ENCODE data around the gene UGT1A7. TPM values are rescaled to one million over a fixed set of nuclear protein-coding genes. Genes with fewer than 3 reads are reported as not detected.

Gene UGT1A7
- polyA plus RNA-seq, 1 experiment = 0.04 TPM

DNA sequence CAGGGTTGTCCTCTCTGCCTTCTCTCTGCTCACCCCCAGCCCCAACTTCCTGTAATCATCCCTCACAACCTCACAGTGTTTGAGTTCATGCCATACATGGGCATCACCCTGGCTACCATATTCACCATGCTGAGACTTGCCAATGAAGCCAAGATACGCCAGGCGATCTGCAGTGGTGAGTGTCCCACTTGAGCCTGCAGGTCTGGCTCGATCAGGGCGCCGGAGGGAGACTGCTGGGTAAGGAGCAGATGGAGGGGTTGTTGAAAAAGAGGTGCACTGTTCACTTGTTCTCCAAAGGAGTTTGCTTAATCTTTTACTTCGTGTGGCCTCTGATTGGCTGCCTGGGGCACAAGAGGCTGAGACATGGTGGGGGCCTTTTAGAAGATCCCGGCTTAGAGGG is 111.0 kb downstream of the UGT1A7 start:
- DNase-seq (ENCODE audit: low read depth, low spot score) = no peak
- peaks cover 6% of the 10 kb centered on the region for H3K27me3 ChIP-seq (ENCODE audit: control insufficient read depth, insufficient read depth, low read length)
- ChIA-PET POLR2A (no interaction called here), CTCF (no interaction called here)
- H3K4me3 ChIP-seq (ENCODE audit: low read depth, low read length) = no peak overlapping the region
- H3K27ac ChIP-seq (ENCODE audit: low read depth, low read length) = no peak overlapping the region
- peaks cover 5% of the 10 kb centered on the region; the same call in 1 of the 2 replicates for H3K9me3 ChIP-seq (ENCODE audit: control insufficient read depth, insufficient read depth, low read length)
- TF ChIP-seq, protein P1, sequence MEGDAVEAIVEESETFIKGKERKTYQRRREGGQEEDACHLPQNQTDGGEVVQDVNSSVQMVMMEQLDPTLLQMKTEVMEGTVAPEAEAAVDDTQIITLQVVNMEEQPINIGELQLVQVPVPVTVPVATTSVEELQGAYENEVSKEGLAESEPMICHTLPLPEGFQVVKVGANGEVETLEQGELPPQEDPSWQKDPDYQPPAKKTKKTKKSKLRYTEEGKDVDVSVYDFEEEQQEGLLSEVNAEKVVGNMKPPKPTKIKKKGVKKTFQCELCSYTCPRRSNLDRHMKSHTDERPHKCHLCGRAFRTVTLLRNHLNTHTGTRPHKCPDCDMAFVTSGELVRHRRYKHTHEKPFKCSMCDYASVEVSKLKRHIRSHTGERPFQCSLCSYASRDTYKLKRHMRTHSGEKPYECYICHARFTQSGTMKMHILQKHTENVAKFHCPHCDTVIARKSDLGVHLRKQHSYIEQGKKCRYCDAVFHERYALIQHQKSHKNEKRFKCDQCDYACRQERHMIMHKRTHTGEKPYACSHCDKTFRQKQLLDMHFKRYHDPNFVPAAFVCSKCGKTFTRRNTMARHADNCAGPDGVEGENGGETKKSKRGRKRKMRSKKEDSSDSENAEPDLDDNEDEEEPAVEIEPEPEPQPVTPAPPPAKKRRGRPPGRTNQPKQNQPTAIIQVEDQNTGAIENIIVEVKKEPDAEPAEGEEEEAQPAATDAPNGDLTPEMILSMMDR (IDR thresholded peaks at IDR 0.05; ENCODE audit: low read depth, low read length) = no peak

DNA sequence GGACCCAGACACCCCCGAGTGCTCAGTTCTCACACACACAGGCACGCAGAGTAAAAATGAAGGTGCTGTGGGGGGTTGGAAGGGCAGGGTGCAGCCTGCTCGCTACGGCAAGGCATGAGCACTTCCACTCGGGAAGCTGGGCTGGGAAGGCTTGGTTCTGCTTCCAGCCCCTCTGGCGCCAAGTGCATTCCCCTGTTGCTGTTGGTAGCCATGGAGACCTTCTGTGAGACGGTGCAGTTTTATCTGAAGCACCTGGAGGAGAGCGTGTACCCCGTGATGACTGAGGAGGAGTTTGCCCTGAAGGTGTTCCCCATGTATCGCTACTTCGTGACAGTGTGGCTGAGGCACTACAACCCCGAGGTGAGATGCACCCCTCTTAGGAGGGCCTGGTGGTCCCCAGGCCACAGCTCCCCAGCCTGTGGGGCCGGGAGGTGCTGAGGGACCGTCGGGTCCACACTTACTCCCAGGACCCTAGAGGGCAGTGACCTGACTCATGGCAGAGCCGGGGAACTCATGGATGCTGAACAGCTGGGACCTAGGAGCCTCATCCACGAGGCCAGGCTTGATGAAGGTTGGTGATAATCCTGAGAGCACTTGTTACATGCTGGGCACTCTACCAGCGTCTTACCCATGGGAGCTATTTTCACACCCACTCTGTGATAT is 111.9 kb downstream of the UGT1A7 start:
- Histone ChIP-seq H3K9me3 (ENCODE audit: control insufficient read depth, insufficient read depth, low read length) (peaks cover 5% of the 10 kb centered on the region; the same call in 1 of the 2 replicates), H3K27me3 (ENCODE audit: control insufficient read depth, insufficient read depth, low read length) (peaks cover 10% of the 10 kb centered on the region), H3K27ac (ENCODE audit: low read depth, low read length) (no peak overlapping the region), H3K4me3 (ENCODE audit: low read depth, low read length) (no peak overlapping the region)
- CTCF ChIA-PET = no interaction called here
- DNase-seq (ENCODE audit: low read depth, low spot score) = no peak
- TF ChIP-seq, protein P1 (IDR thresholded peaks at IDR 0.05; ENCODE audit: low read depth, low read length) = no peak
- POLR2A ChIA-PET = no interaction called here

DNA sequence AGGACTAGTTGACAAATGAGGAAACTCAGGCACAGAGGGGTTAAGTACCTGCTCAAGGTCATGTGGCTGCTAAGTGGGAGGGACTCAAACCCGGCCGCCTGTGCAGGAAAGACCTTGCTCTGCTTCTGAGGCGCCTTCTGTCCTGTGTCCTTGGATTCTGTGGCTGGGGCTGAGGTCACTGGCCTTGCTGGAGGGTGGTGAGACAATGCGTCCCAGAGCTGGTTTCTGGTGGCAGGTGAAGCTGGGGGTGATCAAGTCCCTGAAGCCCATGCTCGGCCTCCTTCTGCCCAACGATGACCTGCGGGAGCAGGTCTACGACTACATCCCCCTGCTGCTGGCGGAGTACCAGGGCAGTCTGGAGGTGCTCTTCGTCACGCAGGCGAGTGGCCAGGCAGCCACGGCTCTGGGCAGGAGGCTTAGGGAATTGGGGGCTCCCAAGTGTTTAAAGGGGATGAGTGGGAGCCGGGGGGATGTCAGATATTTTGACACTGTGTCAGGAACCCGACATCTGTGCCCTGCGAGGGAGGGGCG is 112.5 kb downstream of the UGT1A7 start:
- ChIA-PET CTCF (no interaction called here), POLR2A (no interaction called here)
- DNase-seq (ENCODE audit: low read depth, low spot score) = no peak
- H3K27ac ChIP-seq (ENCODE audit: low read depth, low read length) = no peak overlapping the region
- TF ChIP-seq, protein P1 (IDR thresholded peaks at IDR 0.05; ENCODE audit: low read depth, low read length) = no peak
- peaks cover 5% of the 10 kb centered on the region; the same call in 1 of the 2 replicates for H3K9me3 ChIP-seq (ENCODE audit: control insufficient read depth, insufficient read depth, low read length)
- H3K27me3 ChIP-seq (ENCODE audit: control insufficient read depth, insufficient read depth, low read length) = peaks cover 13% of the 10 kb centered on the region
- no peak overlapping the region for H3K4me3 ChIP-seq (ENCODE audit: low read depth, low read length)

DNA sequence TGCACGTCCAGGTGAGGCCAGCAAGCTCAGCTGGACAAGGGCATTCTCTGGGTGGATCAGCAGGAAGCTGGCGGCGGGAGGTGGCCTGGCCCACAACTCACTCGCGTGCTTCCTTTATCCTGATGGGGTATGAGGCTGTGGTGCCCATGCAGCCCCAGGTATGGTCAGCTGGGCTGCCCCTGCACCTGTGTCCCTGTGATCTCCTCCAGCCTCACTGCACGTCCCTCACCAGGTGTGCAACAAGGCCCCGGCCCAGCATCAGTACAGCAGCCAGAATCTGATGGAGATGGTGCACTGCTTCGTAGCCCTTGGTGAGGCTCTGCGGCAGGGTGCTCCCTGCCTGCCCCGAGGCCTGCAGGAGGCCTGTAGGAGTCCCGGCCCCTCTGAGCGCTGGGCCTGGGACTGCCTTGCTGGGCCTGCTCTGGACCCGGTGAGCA is 114.1 kb downstream of the UGT1A7 start:
- DNase-seq (ENCODE audit: low read depth, low spot score) = no peak
- TF ChIP-seq, protein P1 (IDR thresholded peaks at IDR 0.05; ENCODE audit: low read depth, low read length) = no peak
- peaks cover 5% of the 10 kb centered on the region; the same call in 1 of the 2 replicates for H3K9me3 ChIP-seq (ENCODE audit: control insufficient read depth, insufficient read depth, low read length)
- peaks cover 13% of the 10 kb centered on the region for H3K27me3 ChIP-seq (ENCODE audit: control insufficient read depth, insufficient read depth, low read length)
- H3K27ac ChIP-seq (ENCODE audit: low read depth, low read length) = no peak overlapping the region
- H3K4me3 ChIP-seq (ENCODE audit: low read depth, low read length) = no peak overlapping the region
- ChIA-PET POLR2A (no interaction called here), CTCF (no interaction called here)

DNA sequence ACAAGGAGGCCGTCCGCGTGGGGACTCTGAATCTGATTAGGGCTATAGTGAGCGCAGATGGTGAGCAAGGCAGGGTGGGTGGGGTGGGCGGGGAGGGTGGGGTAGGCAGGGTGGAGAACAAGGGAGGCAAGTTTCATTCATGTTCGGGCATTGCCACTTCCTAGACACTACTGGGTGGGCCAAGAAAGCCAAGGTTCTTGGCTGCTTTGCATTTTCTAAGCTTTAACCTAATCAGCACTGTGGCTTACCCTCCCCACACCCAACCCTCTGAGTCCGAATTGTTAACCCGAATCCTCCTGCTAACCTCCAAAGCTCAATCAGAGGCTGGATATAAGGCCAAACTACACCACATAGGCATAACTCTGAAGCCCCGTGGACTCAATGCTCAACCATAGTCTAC is 114.6 kb downstream of the UGT1A7 start:
- POLR2A ChIA-PET = no interaction called here
- CTCF ChIA-PET = no interaction called here

More for the DNA sequence above, 114.6 kb downstream of the UGT1A7 start:
- Histone ChIP-seq H3K9me3 (ENCODE audit: control insufficient read depth, insufficient read depth, low read length) (peaks cover 5% of the 10 kb centered on the region; the same call in 1 of the 2 replicates), H3K27me3 (ENCODE audit: control insufficient read depth, insufficient read depth, low read length) (peaks cover 10% of the 10 kb centered on the region), H3K27ac (ENCODE audit: low read depth, low read length) (no peak overlapping the region), H3K4me3 (ENCODE audit: low read depth, low read length) (no peak overlapping the region)
- TF ChIP-seq, protein P1 (IDR thresholded peaks at IDR 0.05; ENCODE audit: low read depth, low read length) = no peak
- DNase-seq (ENCODE audit: low read depth, low spot score) = no peak

Data from AG04450 (cell line).